CD4-positive, alpha-beta T cell treated with Interleukin-1 beta for 1 hour (primary cell): ENCODE results near the gene MEIOC.
"Not testable (repeated sequence)": the region's sequence is repeated elsewhere in the genome, so short reads cannot be mapped to it uniquely, and the experiment has no call there.

Experiments used
- DNase-seq, 2 donors: peaks; one replicate each; pipeline ENCODE4 v3.0.0-alpha.2; 2020 to 2022

Gene MEIOC

DNA sequence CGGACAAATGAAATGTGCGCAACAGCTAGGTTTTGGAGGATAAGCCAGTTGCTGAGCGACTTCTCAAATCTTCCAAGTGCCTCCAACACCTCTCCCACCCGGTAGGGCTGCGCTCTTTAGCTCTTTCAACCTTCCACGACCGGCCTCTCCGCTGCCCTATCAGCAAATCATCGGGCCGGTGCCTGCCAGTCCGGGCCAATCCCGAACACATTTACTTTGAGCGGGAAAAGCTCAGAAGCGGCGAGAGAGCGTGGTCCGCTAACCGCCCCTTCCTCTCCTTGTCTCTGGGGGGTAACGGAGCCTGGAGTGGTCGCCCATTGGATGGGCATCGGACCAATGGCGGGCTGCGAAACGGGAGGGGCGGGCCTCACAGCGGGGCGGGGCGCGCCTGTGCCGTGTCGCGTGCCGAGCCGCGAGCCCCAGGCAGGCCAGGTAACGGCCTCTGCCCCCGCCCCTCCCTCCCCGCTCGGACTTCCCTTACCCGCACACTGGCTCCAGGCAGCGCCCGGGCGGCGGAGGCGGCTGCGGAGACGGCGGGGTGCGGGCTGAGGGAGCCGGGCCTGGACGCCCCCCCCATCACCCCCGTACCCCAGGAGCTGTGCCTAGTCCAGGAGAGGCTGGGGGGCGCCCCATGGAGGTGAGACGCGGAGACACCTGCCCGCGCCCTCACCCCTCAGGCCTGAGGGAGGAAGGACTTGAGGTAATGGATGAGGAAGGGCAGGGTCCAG is at the start of gene MEIOC:
MEIOC (plus strand) TSS at position 486 of the 728 bp plus-strand sequence; CDS start at position 632, 146 bp downstream.
- DNase-seq: peak; percentile 13 to 22

DNA sequence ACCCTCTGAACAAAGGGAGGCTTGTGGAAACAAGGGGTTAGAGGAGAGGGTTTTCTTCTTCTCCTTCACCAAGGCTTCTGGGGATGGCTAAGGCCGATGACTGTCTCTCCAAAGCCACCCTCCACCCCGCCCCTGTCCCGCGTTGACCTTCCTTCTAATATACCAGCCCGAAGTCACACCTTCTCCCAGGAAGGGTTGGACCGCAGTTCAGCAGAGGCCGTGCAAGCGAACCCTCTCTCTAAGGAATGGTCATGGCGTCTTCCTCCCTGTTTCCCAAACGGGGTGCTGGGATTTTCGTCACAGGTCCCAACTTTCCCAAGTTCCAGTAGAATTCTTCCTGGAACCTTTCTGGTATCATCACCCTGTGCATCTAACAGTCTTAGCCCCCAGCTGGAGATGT is 49.6 kb upstream of the MEIOC start:
- no peak for DNase-seq

GRCh38 chr17:44607836-44608690 is 48.2 kb upstream of the MEIOC start:
- DNase-seq: no peak

DNA sequence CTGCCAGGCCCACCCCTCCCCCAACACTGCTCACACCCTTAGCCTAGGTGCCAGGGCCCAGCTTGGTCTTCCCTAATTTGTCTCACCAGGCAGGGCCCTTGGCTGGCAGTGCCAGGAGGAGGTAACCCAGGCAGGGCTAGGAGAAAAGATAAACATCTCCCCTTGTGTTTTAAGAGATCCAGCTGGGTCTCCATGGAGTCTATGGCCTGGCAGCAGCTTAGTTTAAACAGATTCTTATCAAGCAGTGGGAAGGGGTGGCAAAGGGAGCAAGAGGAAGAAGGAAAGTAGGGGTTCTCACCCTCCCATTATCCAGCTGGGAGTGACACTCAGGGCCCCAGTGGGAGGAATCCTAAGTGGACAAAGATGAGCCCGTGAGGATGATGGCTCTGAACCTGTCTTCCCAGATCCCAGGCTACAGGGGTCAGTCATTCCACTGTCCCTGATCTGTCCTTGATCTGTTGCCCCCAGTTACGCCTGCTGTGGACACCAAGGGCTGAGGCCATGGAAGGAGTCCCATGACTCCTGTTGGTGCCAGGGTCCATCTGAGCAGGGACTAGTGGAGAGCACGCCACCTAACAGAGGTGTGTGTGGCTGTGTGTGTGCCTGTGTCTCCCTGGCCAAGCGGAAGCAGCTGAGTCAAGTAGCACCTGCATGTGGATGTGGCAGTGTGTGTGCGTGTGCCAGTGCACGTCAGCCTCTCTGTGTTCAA is 47.4 kb upstream of the MEIOC start:
- DNase-seq: no peak

DNA sequence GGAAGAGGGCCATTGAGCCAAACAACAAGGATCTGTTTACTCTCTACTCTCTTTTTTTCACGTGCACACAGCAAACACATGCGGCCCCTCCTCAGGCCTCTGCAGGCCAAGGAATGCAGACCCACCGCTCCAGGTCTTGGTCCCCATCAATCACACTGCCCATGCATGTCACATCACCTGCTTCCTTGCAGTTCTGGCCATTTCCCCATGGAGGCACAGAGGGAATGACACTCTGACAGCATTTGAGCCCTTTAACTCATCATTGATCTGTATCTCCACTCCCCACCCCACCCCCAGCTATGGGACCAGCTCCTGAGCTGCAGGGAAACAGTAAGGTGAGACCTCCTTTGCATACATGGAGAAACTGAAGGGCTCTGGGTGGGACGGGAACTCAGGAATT is 45.9 kb upstream of the MEIOC start:
- DNase-seq: no peak

- no peak for DNase-seq
Measured at GRCh38 chr17:44610871-44611270, 45.4 kb upstream of the MEIOC start.

- DNase-seq: no peak
Measured at GRCh38 chr17:44614862-44615261, 41.4 kb upstream of the MEIOC start.

DNA sequence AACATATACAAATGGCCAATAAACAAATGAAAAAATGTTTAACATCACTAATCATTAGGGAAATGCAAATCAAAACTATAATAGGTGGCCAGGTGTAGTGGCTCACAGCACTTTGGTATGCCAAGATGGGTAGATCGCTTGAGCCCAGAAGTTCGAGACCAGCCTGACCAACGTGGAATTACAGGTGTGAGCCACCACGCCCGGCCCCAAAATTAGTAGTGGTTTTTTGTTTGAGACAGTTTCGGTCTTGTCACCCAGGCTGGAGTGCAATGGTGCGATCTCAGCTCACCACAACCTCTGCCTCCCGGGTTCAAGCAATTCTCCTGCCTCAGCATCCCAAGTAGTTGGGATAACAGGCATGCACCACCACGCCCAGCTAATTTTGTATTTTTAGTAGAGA is 37.6 kb upstream of the MEIOC start:
- DNase-seq: not testable (repeated sequence)

DNA sequence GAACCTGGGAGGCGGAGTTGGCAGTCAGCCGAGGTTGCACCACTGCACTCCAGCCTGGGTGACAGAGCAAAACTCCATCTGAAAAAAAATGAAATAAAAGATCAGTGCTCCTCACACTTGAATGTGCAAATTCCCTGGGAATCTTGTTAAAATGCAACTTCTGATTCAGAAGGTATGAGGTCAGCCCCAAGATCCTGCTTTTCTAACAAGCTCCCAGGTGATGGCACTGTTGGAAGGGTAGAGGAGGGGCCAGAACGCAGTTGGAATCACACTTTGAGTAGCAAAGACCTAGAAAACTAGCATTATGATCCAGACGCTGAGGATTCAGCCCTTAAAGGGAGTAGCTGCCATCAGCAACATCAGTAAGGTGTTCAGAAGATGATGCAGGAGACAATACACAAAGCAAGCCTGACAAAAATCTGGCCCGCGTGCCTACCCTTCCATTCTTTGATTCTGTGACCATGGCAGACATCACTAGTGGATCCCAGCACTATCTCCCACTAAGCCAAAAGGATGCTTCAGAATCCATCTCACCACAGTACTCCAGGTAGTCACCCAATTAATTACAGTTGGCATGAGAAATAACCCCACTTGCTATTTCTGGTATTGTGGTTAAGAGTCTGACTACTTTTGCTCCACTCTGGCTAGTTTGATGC is 33.1 kb upstream of the MEIOC start:
- no peak for DNase-seq

- no peak for DNase-seq
Measured at GRCh38 chr17:44627513-44628242, 28.6 kb upstream of the MEIOC start.

DNA sequence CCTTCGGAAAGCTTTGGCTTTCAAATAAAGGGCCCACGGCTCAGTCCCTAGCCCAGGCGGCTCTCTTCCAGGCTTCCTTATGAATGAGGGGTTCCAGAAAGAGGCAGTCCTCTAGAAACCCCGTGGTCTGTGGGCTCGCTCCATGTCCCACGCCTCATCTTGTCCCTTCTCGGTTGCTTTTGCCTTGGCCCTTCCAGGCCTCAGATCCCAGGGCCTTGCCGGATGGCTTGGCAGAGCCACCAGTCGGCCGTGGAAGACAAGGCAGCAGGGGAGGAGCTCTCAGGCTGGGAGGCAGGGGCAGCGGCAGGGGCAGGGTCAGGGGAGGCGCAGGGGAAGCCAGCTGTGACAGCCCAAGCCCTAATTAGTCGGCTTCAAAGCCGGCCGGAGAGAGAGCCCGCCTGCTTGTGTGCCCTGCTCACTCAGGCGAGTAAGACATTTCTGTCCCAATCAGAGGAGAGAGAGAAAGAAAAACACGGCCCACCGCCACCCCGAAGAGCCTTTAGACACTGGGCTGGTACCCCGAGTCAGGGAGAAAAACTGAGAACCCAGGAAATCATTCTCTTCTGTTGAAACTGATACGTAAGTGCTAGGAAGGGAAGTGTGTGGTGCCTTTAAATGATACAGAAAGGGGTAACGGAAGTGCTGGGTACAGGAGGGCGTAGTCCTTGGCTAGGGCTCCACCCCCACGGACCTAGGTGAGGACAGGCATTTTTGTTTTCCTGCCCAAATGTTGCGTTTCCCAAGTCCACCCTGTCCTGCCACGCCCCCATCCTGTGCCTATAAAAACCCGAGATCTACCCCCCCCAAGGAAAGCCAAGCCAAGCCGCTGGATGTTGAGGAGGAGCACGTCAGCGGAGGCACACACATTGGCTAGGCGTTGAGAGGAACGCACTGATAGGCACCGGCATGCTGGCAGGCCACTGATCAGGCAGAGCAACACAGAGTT is 27.8 kb upstream of the MEIOC start:
- peak in 1 of 2 donors; percentile 24 for DNase-seq

DNA sequence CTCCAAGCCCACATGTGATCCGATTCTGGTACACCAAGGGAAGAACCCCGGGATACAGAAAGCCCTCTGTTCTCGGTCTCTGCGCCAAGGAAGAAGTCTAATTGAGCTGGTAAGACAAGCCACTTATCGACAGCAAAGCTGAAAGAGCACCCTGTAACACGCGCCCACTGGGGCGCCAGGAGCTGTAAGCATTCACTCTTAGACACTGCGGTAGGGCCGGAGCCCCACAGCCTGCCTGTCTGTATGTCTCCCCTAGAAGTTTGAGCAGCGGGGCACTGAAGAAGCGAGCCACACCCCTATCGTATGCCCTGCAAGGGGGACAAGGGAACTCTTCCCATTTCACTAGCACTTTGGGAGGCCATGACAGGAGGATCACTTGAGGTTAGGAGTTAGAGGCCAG is 27.0 kb upstream of the MEIOC start:
- no peak for DNase-seq

DNA sequence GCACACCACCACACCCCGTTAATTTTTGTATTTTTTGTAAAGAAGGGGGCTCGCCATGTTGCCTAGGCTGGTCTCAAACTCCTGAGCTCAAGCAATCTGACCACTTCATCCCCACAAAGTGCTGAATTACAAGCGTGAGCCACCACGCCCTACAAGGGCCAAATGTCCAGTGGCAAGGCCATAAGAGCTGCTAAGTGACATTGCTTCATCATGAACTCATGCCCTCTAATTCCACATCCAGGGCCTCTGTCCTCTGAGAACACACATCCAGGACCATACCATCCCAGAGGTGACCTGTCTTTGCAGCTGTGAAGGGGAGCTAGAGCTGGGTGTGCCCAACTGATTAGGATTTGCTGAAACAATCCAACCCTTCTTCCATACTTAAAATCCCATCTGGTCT is 25.6 kb upstream of the MEIOC start:
- DNase-seq: no peak

DNA sequence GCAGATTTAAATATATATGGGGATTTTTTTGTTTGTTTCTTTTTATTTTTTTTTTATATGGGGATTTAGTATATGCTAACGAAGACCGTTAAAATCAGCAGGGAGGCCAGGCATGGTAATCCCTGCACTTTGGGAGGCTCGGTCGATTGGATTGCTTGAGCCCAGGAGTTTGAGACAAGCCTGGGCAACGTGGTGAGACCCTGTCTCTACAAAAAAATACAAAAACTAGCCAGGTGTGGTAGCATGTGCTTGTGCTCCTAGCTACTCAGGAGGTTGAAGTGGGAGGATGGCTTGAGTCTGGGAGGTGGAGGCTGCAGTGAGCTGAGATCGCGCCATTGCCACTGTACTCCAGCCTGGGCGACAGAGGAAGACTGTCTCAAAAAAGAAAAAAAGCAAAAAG is 22.3 kb upstream of the MEIOC start:
- DNase-seq: no peak

DNA sequence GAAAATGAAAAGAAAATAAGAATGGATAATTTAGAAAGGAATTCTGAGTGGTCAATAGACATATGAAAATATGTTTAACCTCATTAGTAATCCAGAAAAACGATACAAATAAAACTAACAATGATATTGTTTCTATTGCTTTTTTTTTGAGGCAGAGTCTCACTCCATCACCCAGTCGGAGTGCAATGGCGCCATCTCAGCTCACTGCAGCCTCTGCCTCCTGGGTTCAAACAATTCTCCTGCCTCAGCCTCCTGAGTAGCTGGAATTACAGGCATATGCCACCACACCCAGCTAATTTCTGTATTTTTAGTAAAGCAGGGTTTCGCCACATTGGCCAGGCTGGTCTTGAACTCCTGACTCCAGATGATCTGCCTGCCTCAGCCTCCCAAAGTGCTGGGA is 21.9 kb upstream of the MEIOC start:
- DNase-seq: not testable (repeated sequence)

DNA sequence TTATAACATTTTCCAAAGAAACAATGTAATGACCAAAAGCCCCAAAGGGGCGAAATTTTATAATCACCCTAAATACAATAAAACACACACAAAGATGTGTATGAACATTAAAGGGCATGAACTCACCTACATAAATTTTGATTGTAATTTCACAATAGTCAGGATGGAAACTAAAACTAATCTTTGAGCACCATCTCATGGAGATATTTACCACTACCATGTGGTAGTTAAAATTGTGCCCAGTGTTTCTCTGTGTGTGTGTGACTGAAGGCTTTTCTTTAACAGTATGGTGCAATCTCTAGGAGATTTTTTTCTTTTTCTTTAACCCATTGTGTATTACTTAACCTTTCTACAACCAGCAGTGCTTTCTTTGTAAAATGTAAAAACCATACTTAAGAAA is 19.7 kb upstream of the MEIOC start:
- no peak for DNase-seq

DNA sequence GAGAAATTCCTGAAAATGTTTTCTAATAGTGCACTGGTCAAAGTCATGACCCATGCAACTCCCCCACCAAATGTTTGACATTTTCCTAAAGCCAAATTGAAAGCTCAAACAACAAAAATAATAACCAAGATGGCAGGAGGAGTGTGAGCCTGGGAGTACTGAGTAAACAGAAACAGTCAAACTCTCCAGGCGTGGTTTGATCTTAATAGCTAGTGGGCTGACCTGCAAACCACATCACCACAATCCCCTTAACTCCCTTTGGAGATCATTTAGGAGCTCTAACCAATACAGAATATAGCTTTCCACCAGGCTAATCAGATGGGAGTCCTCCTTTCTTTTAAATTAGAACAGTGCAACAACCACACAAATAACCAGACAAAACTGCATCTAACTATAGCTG is 19.2 kb upstream of the MEIOC start:
- no peak for DNase-seq

GRCh38 chr17:44642834-44643233 is 13.4 kb upstream of the MEIOC start:
- no peak for DNase-seq

DNA sequence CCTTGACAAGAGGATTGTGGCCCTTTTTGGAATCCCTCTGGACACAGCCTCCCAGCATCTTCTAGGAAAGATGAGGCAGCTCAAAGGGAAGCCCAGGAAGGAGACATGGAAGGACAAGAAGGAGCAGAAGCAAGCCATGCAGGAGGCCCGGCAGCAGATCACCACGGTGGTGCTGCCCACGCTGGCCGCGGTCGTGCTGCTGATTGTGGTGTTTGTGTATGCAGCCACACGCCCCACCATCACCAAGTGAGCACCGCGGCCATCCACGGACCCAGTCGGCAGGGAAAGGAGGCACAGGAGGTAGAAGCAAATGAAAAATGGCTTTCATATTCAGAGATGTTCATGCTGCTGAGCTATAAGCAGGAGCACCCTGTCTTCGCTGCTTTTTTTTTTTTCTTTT is 10.9 kb upstream of the MEIOC start:
- DNase-seq: no peak

DNA sequence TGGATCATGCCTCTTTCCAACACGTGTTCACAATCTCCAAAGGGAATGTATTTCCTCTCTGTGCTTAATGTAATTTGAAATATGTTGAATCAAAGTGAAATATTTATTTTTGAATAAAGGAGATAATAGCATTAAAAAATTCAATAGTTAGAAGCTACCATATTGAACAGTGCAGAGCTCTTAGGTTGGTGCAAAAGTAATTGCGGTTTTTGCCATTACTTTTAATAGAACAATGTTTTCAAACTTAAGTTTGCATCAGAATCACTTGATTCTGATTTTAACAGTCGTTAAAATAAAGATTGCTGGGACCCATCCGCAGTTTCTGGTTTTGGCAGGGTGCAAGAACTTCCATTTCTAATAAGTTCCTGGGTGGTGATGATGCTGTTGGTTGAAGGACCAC is 10.0 kb upstream of the MEIOC start:
- no peak for DNase-seq

GRCh38 chr17:44647736-44648135 is 8.5 kb upstream of the MEIOC start:
- no peak for DNase-seq
